Omental fat pad (tissue), 4 donors: ENCODE data around the gene COLQ. TPM values are rescaled to one million over a fixed set of nuclear protein-coding genes. Genes with fewer than 3 reads are reported as not detected.

ENCODE experiments used
- ATAC-seq: fragments of 150-250 bp; one replicate; pipeline ENCODE4 v1.9.1; 2016; ENCODE audit warnings: mild to moderate bottlenecking, moderate library complexity; ENCODE audit not compliant: low FRiP score
- DNase-seq: peaks from one replicate; pipeline ENCODE4 v3.0.0-alpha.2; 2019; ENCODE audit warnings: low spot score
- small RNA-seq: library from RNA; depleted of rRNA; stranded (forward); fragments of <200 nt; gene quantifications from one replicate; pipeline ENCODE3, GENCODE V24; 2016
- total RNA-seq, 4 donors: library from RNA; depleted of rRNA; stranded (reverse); fragments of >200 nt; gene quantifications; one replicate each; pipeline ENCODE4 v1.1.0, GENCODE V29; 2016
- TF ChIP-seq, protein P1 (sequence below), 3 donors: fragments of 450-650 bp; IDR thresholded peaks; one replicate each; pipeline ENCODE4 v1.5.1; 2016 to 2017; ENCODE audit warnings: antibody characterized with exemption in 3 of 3, mild to moderate bottlenecking in 3 of 3, moderate library complexity in 2 of 3

COLQ gene
- total RNA-seq, 4 donors from 2014 or later = 1.2 to 3.9 (median 1.9) TPM

DNA sequence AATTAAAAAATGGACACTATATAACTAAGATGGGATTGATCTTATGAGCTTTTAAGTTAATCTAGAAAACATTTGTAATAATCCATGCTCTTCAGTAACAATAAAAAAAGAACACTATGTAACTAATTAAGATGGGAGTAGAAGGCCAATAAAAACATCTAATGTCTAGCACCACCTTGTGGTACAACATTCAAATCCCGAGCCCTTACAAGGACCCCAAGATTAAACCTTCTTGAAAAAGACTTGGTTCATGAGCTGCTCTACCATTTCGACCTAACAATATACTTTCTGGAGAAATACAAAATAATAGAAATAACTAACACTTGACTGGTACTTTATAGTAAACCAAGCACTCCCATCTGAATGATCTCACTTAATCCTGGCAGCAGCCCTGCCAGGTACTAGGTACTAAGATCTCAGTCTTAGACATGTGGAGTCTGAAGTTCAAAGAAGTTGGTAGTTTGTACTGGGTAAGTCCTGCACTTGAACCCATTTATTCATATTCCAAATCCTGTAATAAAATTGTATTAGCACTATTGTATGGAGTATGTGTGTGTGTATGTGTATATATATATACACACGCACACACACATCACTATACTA lies 116.0 kb downstream of the COLQ start:
- DNase-seq = no peak
- TF ChIP-seq, protein P1, sequence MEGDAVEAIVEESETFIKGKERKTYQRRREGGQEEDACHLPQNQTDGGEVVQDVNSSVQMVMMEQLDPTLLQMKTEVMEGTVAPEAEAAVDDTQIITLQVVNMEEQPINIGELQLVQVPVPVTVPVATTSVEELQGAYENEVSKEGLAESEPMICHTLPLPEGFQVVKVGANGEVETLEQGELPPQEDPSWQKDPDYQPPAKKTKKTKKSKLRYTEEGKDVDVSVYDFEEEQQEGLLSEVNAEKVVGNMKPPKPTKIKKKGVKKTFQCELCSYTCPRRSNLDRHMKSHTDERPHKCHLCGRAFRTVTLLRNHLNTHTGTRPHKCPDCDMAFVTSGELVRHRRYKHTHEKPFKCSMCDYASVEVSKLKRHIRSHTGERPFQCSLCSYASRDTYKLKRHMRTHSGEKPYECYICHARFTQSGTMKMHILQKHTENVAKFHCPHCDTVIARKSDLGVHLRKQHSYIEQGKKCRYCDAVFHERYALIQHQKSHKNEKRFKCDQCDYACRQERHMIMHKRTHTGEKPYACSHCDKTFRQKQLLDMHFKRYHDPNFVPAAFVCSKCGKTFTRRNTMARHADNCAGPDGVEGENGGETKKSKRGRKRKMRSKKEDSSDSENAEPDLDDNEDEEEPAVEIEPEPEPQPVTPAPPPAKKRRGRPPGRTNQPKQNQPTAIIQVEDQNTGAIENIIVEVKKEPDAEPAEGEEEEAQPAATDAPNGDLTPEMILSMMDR (IDR thresholded peaks at IDR 0.05) = peak in 1 of 3 donors; percentile 10
- peak; percentile 67 for ATAC-seq

DNA sequence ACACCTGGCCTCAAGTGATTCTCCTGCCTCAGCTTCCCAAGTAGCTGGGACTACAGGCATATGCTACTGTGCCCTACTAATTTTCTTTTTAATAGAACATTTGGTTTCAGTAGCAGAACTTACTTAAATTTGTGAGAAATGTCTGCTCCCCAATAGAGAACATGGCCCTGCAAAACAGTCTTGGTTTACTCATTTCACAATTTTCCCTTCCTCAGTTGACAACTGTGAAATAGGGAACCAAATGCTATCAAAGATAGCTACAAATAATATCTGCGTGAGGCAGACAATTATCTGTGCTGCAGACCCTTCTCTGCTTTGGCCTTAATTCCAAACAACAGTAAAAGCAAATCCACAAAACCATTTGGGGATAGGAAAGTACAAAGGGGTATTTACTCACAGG lies 116.7 kb downstream of the COLQ start:
- TF ChIP-seq, protein P1 (IDR thresholded peaks at IDR 0.05) = no peak
- DNase-seq (no peak), ATAC-seq (no peak)

DNA sequence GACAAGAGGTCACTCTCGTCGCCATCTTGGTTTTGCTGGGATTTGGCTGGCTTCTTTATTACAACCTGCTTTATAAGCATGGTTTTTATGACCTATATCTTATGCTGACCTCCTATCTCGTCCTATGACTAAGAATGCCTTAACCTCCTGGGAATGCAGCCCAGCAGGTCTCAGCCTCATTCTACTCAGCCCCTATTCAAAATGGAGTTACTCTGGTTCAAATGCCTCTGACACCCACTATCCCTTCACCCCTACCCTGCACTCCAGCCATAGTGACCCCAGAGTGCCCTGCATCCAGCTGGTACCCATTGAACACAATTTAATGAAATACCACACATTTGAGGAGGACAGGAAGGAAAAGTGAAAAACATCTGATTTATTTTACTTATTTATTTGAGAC lies 117.5 kb downstream of the COLQ start:
- TF ChIP-seq, protein P1 (IDR thresholded peaks at IDR 0.05) = no peak
- no peak for ATAC-seq
- DNase-seq = no peak

DNA sequence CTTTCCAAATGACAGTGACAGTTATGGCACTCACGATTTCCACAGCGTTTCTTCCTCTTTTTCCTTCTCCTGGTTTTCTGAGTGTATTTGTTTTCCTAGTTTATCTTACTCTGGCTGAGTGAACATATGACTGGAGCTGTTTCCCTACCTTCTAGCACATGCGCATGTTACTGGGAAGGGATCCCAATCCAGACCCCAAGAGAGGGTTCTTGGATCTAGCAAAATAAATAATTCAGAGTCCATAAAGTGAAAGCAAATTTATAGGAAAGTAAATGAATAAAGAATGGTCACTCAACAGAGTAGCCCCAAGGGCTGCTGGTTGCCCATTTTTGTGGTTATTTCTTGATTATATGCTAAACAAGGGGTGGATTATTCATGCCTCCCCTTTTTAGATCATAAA lies 118.0 kb downstream of the COLQ start:
- DNase-seq (no peak), ATAC-seq (no peak)
- TF ChIP-seq, protein P1 (IDR thresholded peaks at IDR 0.05) = no peak

DNA sequence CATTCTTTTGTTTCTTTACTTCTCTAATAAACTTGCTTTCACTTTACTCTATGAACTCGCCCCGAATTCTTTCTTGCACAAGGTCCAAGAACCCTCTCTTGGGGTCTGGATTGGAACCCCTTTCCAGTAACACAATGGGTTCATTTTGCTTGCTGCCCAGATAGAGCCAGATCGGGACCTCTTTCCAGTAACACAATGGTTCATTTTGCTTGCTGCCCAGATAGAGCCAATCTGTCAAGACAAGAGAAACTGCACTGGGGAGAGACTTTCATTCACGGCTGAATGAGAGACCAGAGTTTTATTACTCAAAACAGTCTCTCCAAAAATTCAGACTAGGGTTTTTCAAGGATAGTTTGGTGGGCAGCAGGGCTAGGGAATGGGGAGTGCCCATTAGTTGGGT lies 119.6 kb downstream of the COLQ start:
- DNase-seq = no peak
- ATAC-seq = no peak
- TF ChIP-seq, protein P1 (IDR thresholded peaks at IDR 0.05) = no peak

Small RNA genes within 50 kb of the gene (small RNA-seq; reads per million reads assigned to genes)
- not detected for gene MIR4270
- not detected for gene RN7SL110P
- not detected for gene RNU6-1024P

Other genes starting within 250 kb of the COLQ start
- gene SH3BP5, start 189.1 kb downstream of the COLQ start, total RNA-seq = 100 to 1,000 TPM in 1 of 4 donors, 10 to 100 TPM in 3; 71.1 to 114 (median 88.4) TPM
- 10 to 100 TPM; 11.4 to 16.9 (median 12.9) TPM for gene METTL6, start 94.2 kb downstream of the COLQ start, total RNA-seq
- gene EAF1, start 94.1 kb downstream of the COLQ start, total RNA-seq = 10 to 100 TPM; 17.5 to 53.0 (median 22.0) TPM
- 10 to 100 TPM; 19.8 to 26.4 (median 21.1) TPM for gene HACL1, start 79.9 kb upstream of the COLQ start, total RNA-seq
- 10 to 100 TPM; 17.0 to 49.4 (median 41.6) TPM for gene BTD, start 80.0 kb upstream of the COLQ start, total RNA-seq